Epithelial cell of prostate (primary cell): ENCODE data around the gene FHOD3.

Source experiments
- DNase-seq: peaks from one replicate; pipeline ENCODE4 v3.0.0-alpha.2; 2011; ENCODE audit warnings: low read depth, low spot score
- H3K27ac ChIP-seq: fragments of 450-650 bp; 2 replicates; pipeline ENCODE4 v1.5.1; 2017; ENCODE audit warnings: mild to moderate bottlenecking

The FHOD3 gene

GRCh38 chr18:36635414-36636096 lies 338.0 kb downstream of the FHOD3 start:
- DNase-seq, result no peak
- no peak overlapping the region for H3K27ac ChIP-seq

- no peak for DNase-seq
- H3K27ac ChIP-seq, result no peak overlapping the region
These were observed 338.8 kb downstream of the FHOD3 start for GRCh38 chr18:36636237-36636817.

GRCh38 chr18:36638224-36638623 lies 340.7 kb downstream of the FHOD3 start:
- no peak for DNase-seq
- H3K27ac ChIP-seq, result no peak overlapping the region

GRCh38 chr18:36640021-36640952 lies 342.8 kb downstream of the FHOD3 start:
- no peak overlapping the region for H3K27ac ChIP-seq
- no peak for DNase-seq

GRCh38 chr18:36643061-36643460 lies 345.5 kb downstream of the FHOD3 start:
- no peak for DNase-seq
- H3K27ac ChIP-seq, result no peak overlapping the region

- no peak overlapping the region for H3K27ac ChIP-seq
- no peak for DNase-seq
These were observed 351.3 kb downstream of the FHOD3 start for GRCh38 chr18:36648803-36649202.

- no peak overlapping the region for H3K27ac ChIP-seq
- no peak for DNase-seq
These were observed 351.7 kb downstream of the FHOD3 start for GRCh38 chr18:36649205-36649604.

- H3K27ac ChIP-seq, result no peak overlapping the region
- DNase-seq, result no peak
These were observed 352.8 kb downstream of the FHOD3 start for GRCh38 chr18:36650266-36650665.

- H3K27ac ChIP-seq, result no peak overlapping the region
- DNase-seq, result no peak
These were observed 353.4 kb downstream of the FHOD3 start for GRCh38 chr18:36650906-36651305.

- no peak for DNase-seq
- no peak overlapping the region for H3K27ac ChIP-seq
These were observed 355.0 kb downstream of the FHOD3 start for GRCh38 chr18:36652503-36652902.

- DNase-seq, result no peak
- no peak overlapping the region for H3K27ac ChIP-seq
These were observed 355.8 kb downstream of the FHOD3 start for GRCh38 chr18:36653141-36653869.

GRCh38 chr18:36653870-36654269 lies 356.4 kb downstream of the FHOD3 start:
- no peak overlapping the region for H3K27ac ChIP-seq
- no peak for DNase-seq

- DNase-seq, result no peak
- no peak overlapping the region for H3K27ac ChIP-seq
These were observed 357.6 kb downstream of the FHOD3 start for GRCh38 chr18:36655074-36655473.

- H3K27ac ChIP-seq, result no peak overlapping the region
- DNase-seq, result no peak
These were observed 358.4 kb downstream of the FHOD3 start for GRCh38 chr18:36655930-36656329.

GRCh38 chr18:36658611-36659010 lies 361.1 kb downstream of the FHOD3 start:
- no peak overlapping the region for H3K27ac ChIP-seq
- DNase-seq, result no peak

- no peak for DNase-seq
These were observed 362.8 kb downstream of the FHOD3 start for GRCh38 chr18:36660311-36660710.

GRCh38 chr18:36661999-36662398 lies 364.5 kb downstream of the FHOD3 start:
- no peak for DNase-seq
- no peak overlapping the region for H3K27ac ChIP-seq

More at GRCh38 chr18:36660311-36660710, 362.8 kb downstream of the FHOD3 start:
- no peak overlapping the region for H3K27ac ChIP-seq

GRCh38 chr18:36663312-36663711 lies 365.8 kb downstream of the FHOD3 start:
- no peak overlapping the region for H3K27ac ChIP-seq
- no peak for DNase-seq

GRCh38 chr18:36665952-36666351 lies 368.4 kb downstream of the FHOD3 start:
- H3K27ac ChIP-seq, result no peak overlapping the region
- no peak for DNase-seq

- no peak overlapping the region for H3K27ac ChIP-seq
- DNase-seq, result no peak
These were observed 370.3 kb downstream of the FHOD3 start for GRCh38 chr18:36667811-36668210.
